RWPE1 (cell line): ENCODE measurements around the gene NCKAP5.

Experiments used
- CTCF ChIA-PET: fragments of 350-600 bp; sonication (Branson Sonifier 250); formaldehyde crosslinking; extraction: SDS; loops from one replicate; lab custom pipeline; 2021; lab: Yijun Ruan, JAX
- POLR2A ChIA-PET: fragments of 400-600 bp; formaldehyde crosslinking; extraction: SDS; loops from one replicate; lab custom pipeline; 2020; ENCODE audit warnings: antibody characterized with exemption; ENCODE audit not compliant: low non-redundant PET; lab: Yijun Ruan, JAX
- DNase-seq: peaks from one replicate; pipeline ENCODE4 v3.0.0; 2012; ENCODE audit warnings: low spot score
- H3K27ac ChIP-seq: fragments of 450-650 bp; 2 replicates; pipeline ENCODE4 v1.5.1; 2017
- TF ChIP-seq, protein P1 (sequence below): fragments of 450-650 bp; conservative IDR thresholded peaks from 2 replicates; pipeline ENCODE4 v1.5.1; 2017; ENCODE audit warnings: low read depth, mild to moderate bottlenecking

Gene NCKAP5

GRCh38 chr2:133204421-133204820, 363.8 kb downstream of the NCKAP5 start:
- TF ChIP-seq, protein P1, sequence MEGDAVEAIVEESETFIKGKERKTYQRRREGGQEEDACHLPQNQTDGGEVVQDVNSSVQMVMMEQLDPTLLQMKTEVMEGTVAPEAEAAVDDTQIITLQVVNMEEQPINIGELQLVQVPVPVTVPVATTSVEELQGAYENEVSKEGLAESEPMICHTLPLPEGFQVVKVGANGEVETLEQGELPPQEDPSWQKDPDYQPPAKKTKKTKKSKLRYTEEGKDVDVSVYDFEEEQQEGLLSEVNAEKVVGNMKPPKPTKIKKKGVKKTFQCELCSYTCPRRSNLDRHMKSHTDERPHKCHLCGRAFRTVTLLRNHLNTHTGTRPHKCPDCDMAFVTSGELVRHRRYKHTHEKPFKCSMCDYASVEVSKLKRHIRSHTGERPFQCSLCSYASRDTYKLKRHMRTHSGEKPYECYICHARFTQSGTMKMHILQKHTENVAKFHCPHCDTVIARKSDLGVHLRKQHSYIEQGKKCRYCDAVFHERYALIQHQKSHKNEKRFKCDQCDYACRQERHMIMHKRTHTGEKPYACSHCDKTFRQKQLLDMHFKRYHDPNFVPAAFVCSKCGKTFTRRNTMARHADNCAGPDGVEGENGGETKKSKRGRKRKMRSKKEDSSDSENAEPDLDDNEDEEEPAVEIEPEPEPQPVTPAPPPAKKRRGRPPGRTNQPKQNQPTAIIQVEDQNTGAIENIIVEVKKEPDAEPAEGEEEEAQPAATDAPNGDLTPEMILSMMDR, result no peak
- ChIA-PET POLR2A (no interaction called here), CTCF (no interaction called here)
- DNase-seq, result no peak
- H3K27ac ChIP-seq, result no peak overlapping the region

- no peak overlapping the region for H3K27ac ChIP-seq
- peak; percentile 71 for DNase-seq
- POLR2A ChIA-PET, result no interaction called here
- CTCF ChIA-PET, result no interaction called here
- TF ChIP-seq, protein P1, result no peak
These were observed 367.4 kb downstream of the NCKAP5 start for GRCh38 chr2:133200684-133201421.

GRCh38 chr2:133198678-133199077, 369.6 kb downstream of the NCKAP5 start:
- CTCF ChIA-PET, result no interaction called here
- H3K27ac ChIP-seq, result no peak overlapping the region
- TF ChIP-seq, protein P1, result no peak
- POLR2A ChIA-PET, result no interaction called here
- DNase-seq, result no peak

GRCh38 chr2:133197156-133197555, 371.1 kb downstream of the NCKAP5 start:
- DNase-seq, result no peak
- POLR2A ChIA-PET, result no interaction called here
- CTCF ChIA-PET, result no interaction called here
- TF ChIP-seq, protein P1, result no peak
- no peak overlapping the region for H3K27ac ChIP-seq

- CTCF ChIA-PET, result interaction anchor here (0.7 kb wide), 1 partner anchor 1714 kb away, joined by 4 read pairs; no protein-coding TSS in a partner anchor
These were observed 373.4 kb downstream of the NCKAP5 start for GRCh38 chr2:133194777-133195335.

GRCh38 chr2:133194362-133194655, 374.0 kb downstream of the NCKAP5 start:
- POLR2A ChIA-PET, result no interaction called here
- no peak overlapping the region for H3K27ac ChIP-seq
- no peak for DNase-seq
- TF ChIP-seq, protein P1, result no peak
- CTCF ChIA-PET, result interaction anchor here (0.7 kb wide), 1 partner anchor 1713 kb away, joined by 4 read pairs; no protein-coding TSS in a partner anchor

More at GRCh38 chr2:133194777-133195335, 373.4 kb downstream of the NCKAP5 start:
- POLR2A ChIA-PET, result interaction anchor here (0.7 kb wide), 1 partner anchor 460 kb away, joined by 4 read pairs; no protein-coding TSS in a partner anchor
- no peak for DNase-seq
- H3K27ac ChIP-seq, result no peak overlapping the region
- TF ChIP-seq, protein P1, result no peak
